HUDEP-2 (cell line): ENCODE measurements around the gene MCRS1.
"Not testable (repeated sequence)": the region's sequence is repeated elsewhere in the genome, so short reads cannot be mapped to it uniquely, and the experiment has no call there.

ENCODE experiments used
- DNase-seq, 76 experiments: peaks; one replicate each; lab custom pipeline; 2025; ENCODE audit not compliant: unreplicated experiment in 76 of 76; lab: John Stamatoyannopoulos, UW

MCRS1 gene, protein sequence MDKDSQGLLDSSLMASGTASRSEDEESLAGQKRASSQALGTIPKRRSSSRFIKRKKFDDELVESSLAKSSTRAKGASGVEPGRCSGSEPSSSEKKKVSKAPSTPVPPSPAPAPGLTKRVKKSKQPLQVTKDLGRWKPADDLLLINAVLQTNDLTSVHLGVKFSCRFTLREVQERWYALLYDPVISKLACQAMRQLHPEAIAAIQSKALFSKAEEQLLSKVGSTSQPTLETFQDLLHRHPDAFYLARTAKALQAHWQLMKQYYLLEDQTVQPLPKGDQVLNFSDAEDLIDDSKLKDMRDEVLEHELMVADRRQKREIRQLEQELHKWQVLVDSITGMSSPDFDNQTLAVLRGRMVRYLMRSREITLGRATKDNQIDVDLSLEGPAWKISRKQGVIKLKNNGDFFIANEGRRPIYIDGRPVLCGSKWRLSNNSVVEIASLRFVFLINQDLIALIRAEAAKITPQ

DNA sequence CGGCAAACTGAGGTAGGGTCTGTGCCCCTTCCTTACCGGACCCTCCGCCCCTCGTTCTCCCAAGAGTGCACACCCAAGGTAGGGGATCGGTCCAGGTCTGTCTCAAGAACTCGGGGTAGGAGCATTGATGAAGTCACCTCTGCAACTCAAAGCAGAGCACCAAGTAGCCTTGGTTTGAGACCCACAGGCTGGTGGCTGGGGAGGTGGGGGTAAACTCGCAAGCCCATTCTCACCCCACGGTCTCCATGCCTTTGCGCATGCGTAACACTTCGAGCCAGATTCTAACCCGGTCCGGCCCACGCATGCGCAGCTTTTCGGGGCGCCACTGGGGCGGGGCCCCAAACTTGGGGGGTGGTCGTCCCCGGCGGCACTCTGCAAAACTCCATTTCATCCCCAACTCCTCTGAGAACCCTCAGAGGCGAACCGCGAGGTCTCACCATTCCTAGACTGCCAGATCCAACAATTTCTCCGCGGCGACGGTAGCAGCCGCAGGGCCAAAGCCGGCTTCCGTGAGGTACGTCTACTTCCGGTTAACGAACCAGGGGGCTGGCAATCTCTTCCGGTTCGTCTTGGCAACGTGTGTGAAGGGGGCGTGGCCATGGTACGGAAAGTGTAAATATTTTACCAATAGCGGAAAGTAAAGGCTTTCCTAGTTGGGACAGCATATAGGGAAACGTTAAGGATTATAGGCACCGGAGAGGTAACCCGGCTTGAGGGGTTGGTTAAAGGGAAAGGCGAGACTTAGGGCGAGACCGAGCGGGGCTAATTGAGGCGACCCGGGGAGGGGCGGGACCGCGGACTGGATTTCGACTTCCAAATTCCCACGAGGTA is at the start of gene MCRS1:
TSS of gene MCRS1 (minus strand) at position 532 of the 831 bp plus-strand sequence. CDS start 1,411 bp downstream, outside the sequence.
- DNase-seq = peak in 75 of 76 experiments; percentile 15 to 96 (median 78)

DNA sequence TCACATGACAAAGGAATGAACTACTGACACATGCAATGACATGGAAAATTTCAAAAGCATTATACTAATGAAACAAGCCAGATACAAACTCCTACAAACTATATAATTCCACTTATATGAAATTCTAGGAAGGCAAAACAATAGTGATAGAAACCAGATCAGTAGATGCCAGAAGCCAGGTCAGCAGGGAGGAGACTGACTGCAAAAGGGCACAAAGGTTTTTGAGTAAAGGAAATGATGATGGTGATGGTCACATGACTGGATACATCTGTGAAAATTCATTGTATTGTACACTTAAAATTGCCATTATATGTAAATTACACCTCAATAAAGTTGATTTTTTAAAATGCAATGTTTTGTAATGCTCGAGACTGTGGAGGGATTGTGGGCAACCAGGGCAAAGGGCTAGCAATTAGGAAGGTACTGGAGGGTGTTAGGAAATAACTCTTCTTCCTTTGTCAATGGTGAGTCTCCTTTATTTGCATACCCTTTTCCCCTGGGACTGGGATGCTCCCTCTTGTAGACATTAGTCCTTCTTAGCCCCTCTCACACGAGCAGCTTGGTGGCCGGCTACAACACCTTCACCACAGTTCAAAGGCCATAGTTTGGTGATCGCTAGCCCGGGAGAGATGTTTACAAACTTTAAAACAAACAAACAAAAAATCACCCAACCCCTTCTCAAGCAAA is 48.7 kb upstream of the MCRS1 start:
- no peak for DNase-seq

DNA sequence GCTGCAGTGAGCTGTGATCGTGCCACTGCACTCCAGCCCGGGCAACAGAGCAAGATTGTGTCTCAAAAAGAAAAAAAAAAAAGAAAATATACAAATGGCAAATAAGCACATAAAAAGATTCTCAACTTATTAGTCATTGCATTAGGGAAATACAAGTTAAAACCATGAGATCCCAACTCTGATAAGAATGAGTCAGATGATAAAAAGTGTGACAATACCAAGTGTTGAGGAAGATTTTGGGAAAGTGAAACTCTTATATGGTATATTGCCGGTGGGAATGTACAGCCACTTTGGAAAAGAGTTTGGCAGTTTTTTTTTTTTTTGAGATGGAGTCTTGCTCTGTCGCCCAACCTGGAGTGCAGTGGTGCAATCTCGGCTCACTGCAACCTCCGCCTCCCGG is 47.8 kb upstream of the MCRS1 start:
- DNase-seq = no peak

DNA sequence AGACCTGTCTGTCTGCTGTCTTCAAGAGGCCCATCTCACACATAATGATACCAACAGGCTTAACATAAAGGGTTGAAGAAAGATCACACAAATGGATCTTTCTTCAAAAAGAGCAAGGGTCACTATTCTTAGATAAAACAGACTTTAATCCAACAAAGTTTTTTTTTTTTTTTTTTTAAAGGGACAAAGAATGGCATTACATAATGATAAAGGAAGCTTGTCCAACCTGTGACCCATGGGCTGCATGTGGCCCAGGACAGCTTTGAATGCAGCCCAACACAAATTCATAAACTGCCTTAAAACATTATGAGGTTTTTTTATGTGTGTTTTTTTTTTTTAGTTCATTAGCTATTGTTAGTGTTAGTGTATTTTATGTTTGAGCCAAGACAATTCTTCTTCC is 44.3 kb upstream of the MCRS1 start:
- no peak for DNase-seq

DNA sequence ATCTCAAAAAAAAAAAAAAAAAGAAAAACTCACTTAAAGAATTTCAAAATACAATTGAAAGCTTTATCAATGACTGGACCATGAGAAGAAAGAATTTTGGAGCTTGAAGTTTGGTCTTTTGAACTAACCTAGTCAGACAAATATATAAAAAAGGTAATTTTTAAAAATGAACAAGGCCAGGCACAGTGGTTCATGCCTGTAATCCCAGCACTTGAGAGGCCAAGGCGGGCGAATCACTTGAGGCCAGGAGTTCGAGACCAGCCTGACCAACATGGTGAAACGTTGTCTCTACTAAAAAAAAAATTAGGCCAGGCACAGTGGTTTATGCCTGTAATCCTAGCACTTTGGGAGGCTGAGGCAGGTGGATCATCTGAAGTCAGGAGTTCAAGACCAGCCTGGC is 42.8 kb upstream of the MCRS1 start:
- not testable (repeated sequence) for DNase-seq

DNA sequence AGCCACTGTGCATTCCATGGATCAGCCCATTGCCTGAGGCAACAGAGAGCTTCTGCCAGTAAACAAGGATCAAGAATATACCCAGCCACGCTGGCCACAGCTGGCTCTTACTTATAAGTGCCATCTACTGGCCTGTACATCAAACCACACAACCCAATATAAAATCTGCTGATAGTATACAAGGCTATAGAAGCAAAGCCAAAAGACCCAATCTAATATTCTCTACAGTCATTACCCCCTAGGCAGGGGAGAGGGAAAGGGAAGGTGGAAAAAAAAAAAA is 41.9 kb upstream of the MCRS1 start:
- peak in 2 of 76 experiments; percentile 4 to 18 for DNase-seq

DNA sequence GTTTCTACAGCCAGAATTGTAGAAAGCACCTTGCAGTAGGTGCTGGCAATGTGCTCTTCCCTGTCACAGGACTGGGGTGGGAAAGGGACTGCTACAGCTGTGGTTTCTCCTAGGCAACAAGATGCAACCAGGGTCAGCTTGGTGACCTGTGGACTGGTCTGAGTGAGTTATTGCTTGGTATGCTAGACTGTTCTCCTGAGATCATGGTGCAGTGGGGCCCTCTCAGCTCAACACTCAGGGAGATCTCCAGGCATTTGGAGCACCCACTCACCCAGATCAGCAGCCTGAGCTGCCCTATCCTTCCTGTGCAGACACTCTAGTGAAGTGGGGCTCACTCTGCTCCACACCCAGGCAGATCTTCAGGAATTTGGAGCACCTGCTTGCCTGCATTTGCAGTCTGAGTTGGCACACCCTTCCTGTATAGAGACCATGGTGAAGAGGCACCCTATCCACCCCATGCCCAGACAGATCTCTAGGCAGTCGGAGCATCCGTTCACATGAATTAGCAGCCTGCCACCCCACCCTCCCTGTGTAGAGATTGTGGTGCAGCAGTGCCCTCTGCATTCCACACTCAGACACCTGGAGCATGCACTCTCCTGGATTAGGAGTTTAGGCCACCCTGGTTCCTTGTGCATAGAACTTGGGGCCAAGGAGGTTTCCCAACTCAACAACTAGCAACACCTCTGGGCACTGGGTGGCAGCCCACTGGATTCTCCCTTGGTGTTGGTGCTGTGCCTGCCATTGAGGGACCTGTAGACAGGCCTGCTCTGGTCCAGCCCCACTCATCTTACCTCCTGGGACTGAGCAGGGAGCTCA is 41.3 kb upstream of the MCRS1 start:
- no peak for DNase-seq

DNA sequence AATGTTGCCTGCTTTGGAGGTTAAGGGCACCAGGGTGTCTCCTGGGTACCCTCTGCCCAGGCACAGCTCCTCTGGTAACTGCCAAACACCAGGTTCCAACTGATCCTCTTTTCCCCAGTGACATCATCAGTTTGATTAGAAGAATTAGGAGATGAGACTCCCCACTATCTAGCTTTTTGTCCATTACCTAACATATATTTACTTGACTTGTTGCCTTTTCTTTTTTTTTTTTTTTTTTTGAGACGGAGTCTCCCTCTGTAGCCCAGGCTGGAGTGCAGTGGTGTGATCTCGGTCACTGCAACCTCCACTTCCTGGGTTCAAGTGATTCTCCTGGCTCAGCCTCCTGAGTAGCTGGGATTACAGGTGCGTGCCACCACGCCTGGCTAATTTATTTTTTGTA is 37.6 kb upstream of the MCRS1 start, which contains the start of gene FAM186B:
TSS of gene FAM186B (minus strand) at position 101 of the 400 bp plus-strand sequence. CDS start 162 bp downstream, outside the sequence.
- not testable (repeated sequence) for DNase-seq

DNA sequence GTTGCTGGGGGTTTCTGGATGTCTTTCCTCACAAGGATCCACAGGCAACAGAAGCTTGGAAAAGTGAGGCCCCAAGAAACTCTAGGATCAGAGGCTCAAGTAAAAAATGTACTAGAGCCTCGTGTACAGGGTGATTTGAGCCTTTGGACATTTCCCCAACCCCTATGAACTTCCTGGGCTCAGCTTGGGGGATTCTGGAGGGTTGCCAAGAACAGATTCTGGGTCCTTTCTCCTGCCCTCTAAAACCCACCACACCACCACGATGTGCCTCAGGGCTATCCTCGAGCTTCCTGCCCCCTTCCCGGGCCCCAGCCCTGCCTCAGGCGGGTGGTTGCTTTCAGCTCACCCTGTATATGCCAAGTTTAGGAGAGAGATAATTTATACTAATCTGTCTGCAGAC is 36.9 kb upstream of the MCRS1 start:
- DNase-seq = no peak

DNA sequence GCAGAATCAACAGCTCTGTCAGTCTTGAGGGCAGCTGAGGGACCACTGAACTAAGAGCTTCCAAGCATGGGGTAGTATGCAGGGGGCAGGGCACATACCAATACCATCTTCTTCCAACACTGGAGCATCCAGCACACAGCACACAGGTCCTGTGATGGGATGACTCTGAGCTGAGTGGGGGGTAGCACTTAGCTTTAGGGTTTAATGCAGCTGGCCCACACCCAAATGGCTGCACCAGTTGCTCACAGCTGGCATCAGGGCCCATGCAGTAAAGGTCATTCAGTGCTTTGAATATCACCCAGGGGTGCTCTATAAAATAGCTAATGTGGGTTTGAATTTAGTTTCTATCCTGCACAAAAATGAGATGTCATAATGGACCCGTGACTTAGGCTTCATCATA is 35.8 kb upstream of the MCRS1 start:
- no peak for DNase-seq

DNA sequence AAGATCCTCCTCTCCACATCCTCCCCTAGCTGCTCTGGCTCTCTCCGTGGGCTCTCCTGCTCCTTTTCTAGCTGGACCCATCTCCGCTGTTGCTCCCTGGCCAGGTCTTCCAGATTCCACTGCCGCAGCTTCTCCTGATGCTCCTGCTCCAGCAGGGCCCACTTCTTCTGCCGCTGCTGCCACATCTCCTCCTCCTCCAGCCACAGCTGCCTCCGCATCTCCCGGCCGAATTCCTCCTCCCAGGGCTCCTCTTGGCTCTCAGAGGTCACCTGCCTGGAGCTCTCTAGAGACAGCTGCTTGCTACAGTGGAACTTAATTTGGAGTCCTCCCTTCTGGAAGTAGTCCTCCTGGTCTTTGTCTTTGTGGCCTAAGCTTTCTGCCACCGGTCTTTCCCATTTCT is 32.0 kb upstream of the MCRS1 start:
- DNase-seq = no peak

DNA sequence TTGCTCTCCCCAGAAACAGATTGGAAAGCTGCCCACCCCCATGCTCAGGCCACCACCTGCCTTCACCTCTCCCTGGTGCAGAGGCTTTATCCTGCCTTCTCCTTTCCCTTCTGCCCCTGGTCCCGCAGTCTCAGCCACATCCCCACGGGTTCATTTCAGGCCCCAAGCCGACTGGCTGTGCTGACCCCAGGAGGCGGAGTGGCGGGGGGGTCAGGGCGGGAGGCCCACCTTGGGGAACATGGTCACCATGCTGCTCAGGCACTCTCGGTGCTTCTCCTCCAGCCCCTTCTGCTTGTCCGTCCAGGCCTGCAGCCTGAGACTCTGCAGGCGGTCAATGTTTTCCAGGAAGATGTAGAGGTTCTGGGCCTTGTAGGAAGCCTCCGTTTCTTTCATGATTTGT is 30.6 kb upstream of the MCRS1 start:
- no peak for DNase-seq

DNA sequence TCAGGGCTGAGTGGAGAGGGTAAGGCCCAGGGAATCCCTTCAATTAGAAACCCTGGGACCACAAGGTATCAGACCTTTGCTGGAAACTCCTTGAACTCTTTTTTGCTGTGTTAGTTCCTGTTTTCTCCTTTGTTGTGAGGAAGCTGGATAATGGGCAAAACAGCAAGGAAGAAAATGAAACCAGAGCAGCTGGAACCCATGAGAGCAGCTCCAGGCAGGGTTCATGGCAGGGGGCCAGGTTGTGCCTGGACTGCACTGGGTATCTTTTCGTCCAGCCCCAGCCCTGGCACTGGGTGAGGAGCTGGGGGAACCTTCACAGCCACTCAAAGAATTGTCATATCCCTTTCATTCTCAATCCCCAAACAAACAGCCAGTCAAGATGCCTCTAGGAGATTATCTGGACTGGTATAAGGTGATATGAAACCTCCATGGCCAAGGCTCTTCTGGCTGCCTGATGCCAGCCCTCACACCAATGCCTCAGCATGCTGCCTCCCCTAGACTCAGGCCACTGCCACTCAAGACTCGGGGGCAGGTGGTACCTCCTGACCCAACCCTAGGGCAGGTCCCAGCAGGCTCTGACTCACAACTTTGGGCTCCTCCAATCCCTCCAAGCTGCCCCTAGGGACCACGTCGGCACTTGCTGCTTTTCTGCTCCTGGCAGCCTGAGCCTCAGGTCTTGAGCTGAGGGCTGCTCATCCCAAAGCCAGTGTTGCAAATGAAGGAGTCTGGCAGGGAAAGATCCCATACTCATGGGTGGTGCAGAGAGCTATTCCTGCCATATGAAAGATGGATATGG is 21.0 kb upstream of the MCRS1 start:
- DNase-seq = peak in 70 of 76 experiments; percentile 14 to 82 (median 53)

DNA sequence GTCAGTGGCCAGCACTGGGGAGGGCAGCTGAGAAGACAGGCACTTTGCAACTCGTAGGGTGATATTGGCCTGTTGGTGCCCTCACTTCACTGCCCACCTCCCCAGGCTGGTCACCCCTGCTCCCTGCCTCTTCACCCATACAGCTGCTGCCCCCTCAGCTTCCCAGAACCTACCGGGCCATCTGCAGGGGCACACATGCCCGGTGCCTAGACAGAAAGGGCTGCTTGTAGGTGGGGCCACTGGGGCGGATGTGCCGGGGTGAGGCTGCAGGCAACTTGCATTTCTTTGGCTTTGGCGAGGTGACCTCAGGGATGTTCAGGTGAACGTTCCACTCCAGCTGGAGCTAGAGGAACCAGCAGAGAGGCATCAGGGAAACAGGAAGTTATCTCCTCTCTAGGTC is 20.3 kb upstream of the MCRS1 start:
- no peak for DNase-seq

DNA sequence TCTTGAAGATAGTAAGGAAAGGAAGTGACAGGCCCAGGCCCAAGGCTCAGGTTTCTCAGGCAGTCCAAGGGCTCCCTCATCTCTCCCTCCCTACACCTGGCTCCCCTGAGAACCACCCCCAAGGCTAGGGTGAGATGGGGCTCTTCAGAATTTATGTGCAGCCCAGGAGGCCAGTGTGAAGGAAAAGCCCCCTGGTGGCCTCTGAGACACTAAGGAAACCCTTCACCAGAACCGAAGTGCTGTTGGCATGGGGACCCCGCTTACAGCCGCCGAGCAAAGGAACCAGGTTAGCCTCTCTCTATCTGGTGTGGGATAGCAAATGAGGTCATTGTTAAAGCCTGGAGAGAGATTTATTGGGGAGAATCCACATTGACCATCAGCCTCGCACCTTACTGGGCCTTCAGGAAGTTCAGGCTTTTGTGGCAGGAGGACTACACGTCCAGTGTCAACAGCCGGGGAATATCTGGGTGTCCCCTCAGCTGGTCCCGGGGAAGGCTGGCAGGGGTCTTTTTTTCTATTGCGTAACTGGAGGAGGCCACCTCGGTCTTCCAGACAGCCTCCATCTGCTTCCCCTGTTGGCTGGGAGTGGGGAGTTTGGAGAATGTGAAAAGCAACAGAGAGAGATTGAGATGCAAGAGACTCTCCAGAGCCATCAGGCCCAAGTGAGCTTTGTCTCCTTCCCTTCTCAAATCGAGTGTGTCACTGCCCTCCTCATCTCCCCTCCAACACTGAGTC is 19.4 kb upstream of the MCRS1 start:
- no peak for DNase-seq

DNA sequence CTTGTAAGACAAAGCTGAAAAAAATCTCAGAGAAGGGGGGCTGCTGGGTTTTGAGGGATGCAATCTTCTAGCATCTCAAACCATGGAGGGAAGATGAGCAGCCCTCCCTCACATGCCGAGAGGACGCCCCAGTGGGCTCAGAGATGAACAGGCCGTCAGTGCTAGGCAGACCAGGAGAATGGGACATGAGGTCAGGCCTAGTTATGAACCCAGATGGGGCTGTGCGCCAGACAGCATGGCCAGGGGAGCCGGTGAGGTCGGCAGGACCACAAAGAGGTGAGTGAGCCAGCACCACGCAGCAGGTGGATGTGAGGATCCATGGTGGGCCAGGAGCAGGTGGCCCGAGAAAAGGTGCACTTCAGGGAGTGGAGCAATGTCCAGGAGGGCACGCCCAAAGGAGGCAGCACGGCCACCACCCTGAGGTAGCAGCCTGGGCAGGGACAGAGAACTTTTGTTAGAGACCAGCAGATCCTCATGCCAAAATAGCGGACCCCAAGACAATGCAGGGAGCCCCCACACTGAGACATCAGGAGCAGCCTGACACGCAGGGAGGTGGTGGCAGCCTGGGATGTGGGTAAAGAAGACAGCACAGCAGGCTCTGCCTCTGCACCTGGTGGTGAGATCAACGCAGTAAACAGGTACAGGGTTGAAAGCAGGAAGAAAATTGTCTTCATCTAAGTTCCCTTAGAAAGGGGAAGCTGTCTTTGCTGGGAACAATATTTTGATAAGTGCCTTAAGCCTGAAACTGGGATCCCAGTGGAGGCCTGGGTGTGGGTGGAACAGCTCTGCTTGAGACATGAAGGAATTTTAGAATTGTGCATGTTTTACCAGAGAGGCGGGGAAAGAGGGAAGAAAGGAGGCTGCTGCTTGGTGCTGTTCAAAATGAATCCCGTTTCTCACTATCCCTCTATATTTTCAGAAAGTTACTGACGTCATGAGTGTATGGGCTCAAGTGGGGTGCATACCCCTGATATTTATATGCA is 17.8 kb upstream of the MCRS1 start:
- no peak for DNase-seq

DNA sequence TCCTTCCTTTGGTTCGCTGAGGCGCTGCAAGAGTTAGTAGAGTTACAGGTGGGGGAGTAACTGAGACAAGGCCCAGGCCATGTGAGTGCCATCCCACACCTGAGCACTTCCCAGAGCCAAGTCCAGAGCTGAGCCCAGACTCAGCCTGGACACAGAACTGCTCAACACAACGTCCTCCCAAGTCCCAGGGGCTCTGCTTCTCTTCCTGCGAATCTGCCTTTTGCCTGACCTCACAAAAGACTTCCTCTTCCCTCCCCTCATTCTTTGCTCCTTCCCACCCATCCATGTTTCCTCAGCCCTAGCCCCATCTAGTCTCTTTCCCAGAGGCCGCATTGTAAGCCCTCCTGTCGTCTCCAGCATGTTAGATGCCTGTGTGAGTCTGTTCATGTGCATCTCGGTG is 16.6 kb upstream of the MCRS1 start:
- DNase-seq = no peak
